ENCODE measurements around the gene PZP. TPM values are rescaled to one million over a fixed set of nuclear protein-coding genes. Genes with fewer than 3 reads are reported as not detected.

PZP gene
- total and polyA plus RNA-seq, 10 of the 15 experiments (the other 5 are each of a cell fraction or from before 2014, with no cell fraction given) = not detected

- SMC1A ChIA-PET (ENCODE audit: uncharacterized antibody, unreplicated experiment) = interaction anchor here (0.9 kb wide), 1 partner anchor 14 kb away, joined by 3 read pairs; no protein-coding TSS in a partner anchor
- H3K27me3 ChIP-seq (replicated peaks in 1 of 2; ENCODE audit: control insufficient read depth in 2 of 2, insufficient read depth in 2 of 2, low read length in 1 of 2) = 0 out of 4 replicates have a peak, but pooled peaks cover 0 to 3% of the 10 kb centered on the region in 2 experiments
- H3K79me2 ChIP-seq (ENCODE audit: control insufficient read depth, insufficient read depth, low read length) = no peaks in the 10 kb centered on the region
- FAIRE-seq (no peak), ATAC-seq (no peak), DNase-seq (ENCODE audit: low read depth, low spot score) (no peak)
- in situ Hi-C loops (cut with MboI) = no loop called here
- no peaks in the 10 kb centered on the region for H3K9me3 ChIP-seq (replicated peaks; ENCODE audit: control insufficient read depth, insufficient read depth, low read length)
- no peak overlapping the region for H2AFZ ChIP-seq (ENCODE audit: control insufficient read depth, low read depth, low read length)
- no peaks in the 10 kb centered on the region for H3K4me1 ChIP-seq (ENCODE audit: control insufficient read depth, insufficient read depth, low read length)
- H3K4me3 ChIP-seq = no peak overlapping the region
- 17% methylated on average over 1 of the region's 1 CpG for WGBS (ENCODE audit: insufficient coverage, insufficient replicate concordance, low lambda C conversion rate, missing lambda C conversion rate)
- no peaks in the 10 kb centered on the region for H4K20me1 ChIP-seq (ENCODE audit: control insufficient read depth, insufficient read depth)
- no peaks in the 10 kb centered on the region for H3K36me3 ChIP-seq (ENCODE audit: control insufficient read depth in 2 of 2, insufficient read depth in 2 of 2, low read length in 1 of 2)
- intact Hi-C loops (cut with micrococcal nuclease; ENCODE audit: unreplicated experiment) = no loop called here
- CTCF ChIA-PET = no interaction called here
- RAD21 ChIA-PET (ENCODE audit: unreplicated experiment) = no interaction called here
- POLR2A ChIA-PET = no interaction called here
- H3K27ac ChIP-seq (ENCODE audit: control insufficient read depth, insufficient read depth) = no peak overlapping the region
- no TSS peak for BruUV-seq (replicated peaks)
- no peak overlapping the region for H3K4me2 ChIP-seq (ENCODE audit: control insufficient read depth, insufficient read depth)
- H3K9ac ChIP-seq (ENCODE audit: control insufficient read depth, insufficient read depth, low read length) = no peak overlapping the region
- TF ChIP-seq POU2F2 (IDR thresholded peaks at IDR 0.05; ENCODE audit: borderline replicate concordance, low read depth, low read length) = no peak
- TF ChIP-seq ZNF592 (IDR thresholded peaks at IDR 0.05) = no peak
- TF ChIP-seq ZBTB40 (IDR thresholded peaks at IDR 0.05; ENCODE audit: borderline replicate concordance) = no peak
- no peak for TF ChIP-seq NKRF (conservative IDR thresholded peaks at IDR 0.05)
- no peak for TF ChIP-seq TAF1 (IDR thresholded peaks at IDR 0.05; ENCODE audit: borderline replicate concordance, low read depth, low read length)
- no peak for TF ChIP-seq EP300 (IDR thresholded peaks at IDR 0.05; ENCODE audit: borderline replicate concordance in 1 of 2, control insufficient read depth in 1 of 2, low read depth in 2 of 2, low read length in 2 of 2)
- TF ChIP-seq CEBPZ (IDR thresholded peaks at IDR 0.05; ENCODE audit: low read depth, low read length) = no peak
- TF ChIP-seq RFX5 (IDR thresholded peaks at IDR 0.05; ENCODE audit: low read depth, low read length) = no peak
Measured at GRCh38 chr12:9256758-9257405, 48.7 kb upstream of the PZP start.
